ENCODE results near the gene CCR3. TPM values are rescaled to one million over a fixed set of nuclear protein-coding genes. Genes with fewer than 3 reads are reported as not detected.

CCR3 gene
- total RNA-seq, 1 experiment from 2014 or later, result not detected

- RAD21 ChIA-PET (ENCODE audit: low non-redundant PET in 1 of 2, low total read pairs in 2 of 2, uncharacterized antibody in 2 of 2, unreplicated experiment in 2 of 2), result no interaction called here
- DNase-seq (ENCODE audit: low read depth, low spot score), result no peak
- Histone ChIP-seq H3K9me2 (ENCODE audit: insufficient read depth) (no peaks in the 10 kb centered on the region), H3K4me3 (replicated peaks in 1 of 2; ENCODE audit: low read depth in 1 of 2, low read length in 2 of 2) (no peak overlapping the region), H3K9me3 (ENCODE audit: control insufficient read depth in 1 of 2, insufficient read depth in 1 of 2, low read depth in 1 of 2, low read length in 2 of 2) (0 out of 4 replicates have a peak, but pooled peaks cover 0 to 3% of the 10 kb centered on the region in 2 experiments), H3K36me3 (ENCODE audit: control insufficient read depth in 1 of 2, insufficient read depth in 2 of 2, low read length in 2 of 2) (no peaks in the 10 kb centered on the region), H3K79me2 (ENCODE audit: insufficient read depth, low read length) (no peaks in the 10 kb centered on the region), H2AFZ (ENCODE audit: low read depth, low read length, poor library complexity, severe bottlenecking) (no peak overlapping the region), H3K9ac (ENCODE audit: low read length) (no peak overlapping the region), H3K27ac (ENCODE audit: low read depth, low read length) (no peak overlapping the region), H3K4me2 (ENCODE audit: low read length) (no peak overlapping the region), H4K20me1 (ENCODE audit: insufficient read depth) (no peaks in the 10 kb centered on the region), H3K4me1 (ENCODE audit: control insufficient read depth in 1 of 2, insufficient read depth in 2 of 2, low read length in 2 of 2) (no peaks in the 10 kb centered on the region), H3K27me3 (ENCODE audit: insufficient read depth, low read length) (no peaks in the 10 kb centered on the region)
- CTCF ChIA-PET, result no interaction called here
- POLR2A ChIA-PET, result no interaction called here
- no TSS peak for BruUV-seq (replicated peaks)
- no peak for ATAC-seq
- TF ChIP-seq ZFX (IDR thresholded peaks at IDR 0.05) (no peak), CEBPB (IDR thresholded peaks at IDR 0.05; ENCODE audit: low read depth) (peak; percentile 80)
- intact Hi-C loops (cut with micrococcal nuclease), result no loop called here
Measured at GRCh38 chr3:46194868-46195553, 47.2 kb upstream of the CCR3 start.

GRCh38 chr3:46196261-46196957 is 45.9 kb upstream of the CCR3 start:
- CTCF ChIA-PET, result interaction anchor here (1.1 kb wide), 1 partner anchor 12 kb away, joined by 3 read pairs; no protein-coding TSS in a partner anchor
- Histone ChIP-seq H3K27ac (ENCODE audit: low read depth, low read length) (no peak overlapping the region), H3K4me2 (ENCODE audit: low read length) (no peak overlapping the region), H3K4me1 (ENCODE audit: control insufficient read depth in 1 of 2, insufficient read depth in 2 of 2, low read length in 2 of 2) (no peaks in the 10 kb centered on the region), H3K9me2 (ENCODE audit: insufficient read depth) (no peaks in the 10 kb centered on the region), H3K79me2 (ENCODE audit: insufficient read depth, low read length) (no peaks in the 10 kb centered on the region), H3K9me3 (ENCODE audit: control insufficient read depth in 1 of 2, insufficient read depth in 1 of 2, low read depth in 1 of 2, low read length in 2 of 2) (0 out of 4 replicates have a peak, but pooled peaks cover 0 to 3% of the 10 kb centered on the region in 2 experiments), H3K36me3 (ENCODE audit: control insufficient read depth in 1 of 2, insufficient read depth in 2 of 2, low read length in 2 of 2) (no peaks in the 10 kb centered on the region), H3K27me3 (ENCODE audit: insufficient read depth, low read length) (no peaks in the 10 kb centered on the region), H2AFZ (ENCODE audit: low read depth, low read length, poor library complexity, severe bottlenecking) (no peak overlapping the region), H3K9ac (ENCODE audit: low read length) (no peak overlapping the region), H4K20me1 (ENCODE audit: insufficient read depth) (no peaks in the 10 kb centered on the region), H3K4me3 (replicated peaks in 1 of 2; ENCODE audit: low read depth in 1 of 2, low read length in 2 of 2) (no peak overlapping the region)
- TF ChIP-seq CTCF (IDR thresholded peaks at IDR 0.05 in 2 of 3, conservative IDR thresholded peaks at IDR 0.05 in 1 of 3; ENCODE audit: borderline replicate concordance in 1 of 3, insufficient read depth in 1 of 3, low read depth in 2 of 3, low read length in 2 of 3) (no peak), SP1 (IDR thresholded peaks at IDR 0.05; ENCODE audit: low read depth) (no peak), EZH2 (IDR thresholded peaks at IDR 0.05) (no peak), RAD21 (IDR thresholded peaks at IDR 0.05; ENCODE audit: low read depth) (no peak), TCF7L2 (IDR thresholded peaks at IDR 0.05; ENCODE audit: borderline replicate concordance, extremely low read depth, insufficient read depth, insufficient read length) (no peak), EZH2phosphoT487 (IDR thresholded peaks at IDR 0.05; ENCODE audit: borderline replicate concordance) (no peak), ZNF274 (IDR thresholded peaks at IDR 0.05; ENCODE audit: low read depth, low read length) (no peak), JUND (IDR thresholded peaks at IDR 0.05) (no peak), SRF (IDR thresholded peaks at IDR 0.05; ENCODE audit: low read depth) (no peak)
- intact Hi-C loops (cut with micrococcal nuclease), result no loop called here
- DNase-seq (ENCODE audit: low read depth, low spot score) (no peak), ATAC-seq (no peak)
- POLR2A ChIA-PET, result no interaction called here
- RAD21 ChIA-PET (ENCODE audit: low non-redundant PET in 1 of 2, low total read pairs in 2 of 2, uncharacterized antibody in 2 of 2, unreplicated experiment in 2 of 2), result no interaction called here
- BruUV-seq (replicated peaks), result no TSS peak

Measured in HCT116 (cell line).